ENCODE measurements around the gene BTG4. TPM values are rescaled to one million over a fixed set of nuclear protein-coding genes. Genes with fewer than 3 reads are reported as not detected.

BTG4 gene
- total and polyA plus RNA-seq, 9 of the 15 experiments (the other 6 are each of a cell fraction or from before 2014, with no cell fraction given), result not detected

DNA sequence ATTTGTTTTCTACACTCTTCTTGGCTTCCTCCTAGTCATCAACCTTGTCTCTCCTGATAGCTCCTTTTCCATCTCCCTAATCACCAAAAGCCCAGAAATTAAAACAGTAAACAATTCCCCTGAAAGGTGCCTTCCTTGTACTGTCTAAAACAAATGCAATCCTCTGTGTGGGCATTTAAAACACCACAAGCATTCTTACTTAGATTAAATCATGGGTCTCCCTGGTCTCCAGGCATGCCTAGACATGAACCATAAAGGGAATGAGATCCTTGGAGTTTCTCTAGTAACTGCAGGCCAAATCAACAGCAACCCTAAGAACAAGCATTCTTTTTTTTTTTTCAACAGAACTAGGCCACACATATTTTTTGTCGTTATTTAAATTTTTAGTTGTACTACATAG, 1.9 kb downstream of the BTG4 start:
- CTCF ChIA-PET (ENCODE audit: low intra/inter-chr PET ratio), result no interaction called here
- intact Hi-C loops (cut with micrococcal nuclease), result no loop called here
- POLR2A ChIA-PET, result no interaction called here

DNA sequence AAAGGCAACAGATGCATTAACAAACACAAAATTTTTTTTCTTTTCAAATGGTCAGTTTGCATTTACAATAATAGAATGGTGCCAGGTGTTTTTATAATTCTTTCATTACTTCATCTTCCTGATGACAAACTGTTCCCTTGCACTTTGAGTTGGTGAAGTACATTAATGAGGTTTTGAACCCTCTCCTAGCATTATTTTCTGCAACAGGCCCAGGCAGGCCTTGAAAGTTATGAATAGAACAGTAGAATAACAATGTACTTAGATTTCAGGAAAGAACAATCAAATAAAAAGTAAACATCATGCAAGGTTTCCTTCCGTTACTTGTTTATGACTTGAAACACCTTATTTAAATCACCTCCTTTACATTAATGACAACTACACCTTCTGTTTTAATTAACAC, 9.6 kb downstream of the BTG4 start:
- H3K9ac ChIP-seq (ENCODE audit: insufficient read depth in 1 of 2, low read depth in 2 of 2, low read length in 2 of 2), result no peak overlapping the region
- in situ Hi-C loops (cut with MboI) (no loop called here), intact Hi-C loops (cut with micrococcal nuclease) (no loop called here)
- FAIRE-seq (no peak), ATAC-seq (no peak), DNase-seq (ENCODE audit: extremely low read depth in 1 of 4, low spot score in 3 of 4) (no peak)
- POLR2A ChIA-PET, result no interaction called here
- H3K27me3 ChIP-seq (ENCODE audit: control insufficient read depth in 2 of 2, insufficient read depth in 2 of 2, low read length in 2 of 2), result no peaks in the 10 kb centered on the region
- H2AFZ ChIP-seq (ENCODE audit: low read depth, low read length), result no peak overlapping the region
- H3K9me1 ChIP-seq (ENCODE audit: control insufficient read depth, insufficient read depth, low read length), result no peaks in the 10 kb centered on the region
- no peaks in the 10 kb centered on the region for H4K20me1 ChIP-seq (replicated peaks; ENCODE audit: control insufficient read depth, insufficient read depth, low read length)
- CTCF ChIA-PET (ENCODE audit: low intra/inter-chr PET ratio), result no interaction called here
- no peaks in the 10 kb centered on the region for H3K79me2 ChIP-seq (ENCODE audit: control insufficient read depth, insufficient read depth, low read length)
- H3K9me3 ChIP-seq (replicated peaks; ENCODE audit: control insufficient read depth, insufficient read depth, low read depth, low read length), result no peaks in the 10 kb centered on the region
- 5% methylated on average over 1 of the region's 1 CpG for WGBS (ENCODE audit: insufficient coverage, low coverage, missing lambda C conversion rate)
- H3K4me1 ChIP-seq (replicated peaks in 1 of 2; ENCODE audit: control insufficient read depth in 2 of 2, insufficient read depth in 2 of 2, low read length in 2 of 2), result no peaks in the 10 kb centered on the region
- no TSS peak for BruUV-seq (replicated peaks)
- H3K36me3 ChIP-seq (ENCODE audit: control insufficient read depth, insufficient read depth, low read length), result no peaks in the 10 kb centered on the region
- no peak overlapping the region for H3K4me2 ChIP-seq (ENCODE audit: insufficient read depth, low read length)
- no peak overlapping the region for H3K27ac ChIP-seq (ENCODE audit: extremely low read depth, low read depth, low read length)
- H3K4me3 ChIP-seq, result no peak overlapping the region
- TF ChIP-seq IFI16 (CRISPR knock-in tag; IDR thresholded peaks at IDR 0.05) (no peak), BRF2 (IDR thresholded peaks at IDR 0.05; ENCODE audit: borderline replicate concordance, insufficient read depth, insufficient read length) (no peak), CUX1 (CRISPR knock-in tag; IDR thresholded peaks at IDR 0.05) (no peak), BACH1 (tag; IDR thresholded peaks at IDR 0.05) (no peak)

More for the DNA sequence above, 1.9 kb downstream of the BTG4 start:
- no peak overlapping the region for H2AFZ ChIP-seq (ENCODE audit: low read depth, low read length)
- H3K79me2 ChIP-seq (ENCODE audit: control insufficient read depth, insufficient read depth, low read length), result no peaks in the 10 kb centered on the region
- H3K9me1 ChIP-seq (ENCODE audit: control insufficient read depth, insufficient read depth, low read length), result no peaks in the 10 kb centered on the region
- no peak overlapping the region for H3K4me2 ChIP-seq (ENCODE audit: insufficient read depth, low read length)
- no peaks in the 10 kb centered on the region for H3K36me3 ChIP-seq (ENCODE audit: control insufficient read depth, insufficient read depth, low read length)
- no peak overlapping the region for H3K9ac ChIP-seq (ENCODE audit: insufficient read depth in 1 of 2, low read depth in 2 of 2, low read length in 2 of 2)
- H3K4me3 ChIP-seq, result no peak overlapping the region
- DNase-seq (ENCODE audit: extremely low read depth in 1 of 4, low spot score in 3 of 4) (no peak), ATAC-seq (no peak), FAIRE-seq (no peak)
- peaks cover 11 to 15% of the 10 kb centered on the region in 2 experiments; a peak in 4 of 5 replicates for H3K27me3 ChIP-seq (ENCODE audit: control insufficient read depth in 2 of 2, insufficient read depth in 2 of 2, low read length in 2 of 2)
- H4K20me1 ChIP-seq (replicated peaks; ENCODE audit: control insufficient read depth, insufficient read depth, low read length), result no peaks in the 10 kb centered on the region
- H3K4me1 ChIP-seq (replicated peaks in 1 of 2; ENCODE audit: control insufficient read depth in 2 of 2, insufficient read depth in 2 of 2, low read length in 2 of 2), result peaks cover 0 to 9% of the 10 kb centered on the region in 2 experiments; a peak in 3 of 5 replicates
- no TSS peak for BruUV-seq (replicated peaks)
- H3K9me3 ChIP-seq (replicated peaks; ENCODE audit: control insufficient read depth, insufficient read depth, low read depth, low read length), result no peaks in the 10 kb centered on the region
- H3K27ac ChIP-seq (ENCODE audit: extremely low read depth, low read depth, low read length), result no peak overlapping the region
- TF ChIP-seq CCAR2 (IDR thresholded peaks at IDR 0.05; ENCODE audit: low read depth, low read length) (no peak), SOX6 (IDR thresholded peaks at IDR 0.05) (no peak), MEF2D (tag; conservative IDR thresholded peaks at IDR 0.05; ENCODE audit: low read depth) (no peak), CEBPG (CRISPR knock-in tag; IDR thresholded peaks at IDR 0.05) (no peak), CEBPG (tag; conservative IDR thresholded peaks at IDR 0.05 in 1 of 2, IDR thresholded peaks at IDR 0.05 in 1 of 2) (no peak), IRF2 (CRISPR knock-in tag; IDR thresholded peaks at IDR 0.05) (no peak), GTF2F1 (IDR thresholded peaks at IDR 0.05; ENCODE audit: low read depth, low read length) (no peak), ZNF143 (CRISPR knock-in tag; IDR thresholded peaks at IDR 0.05) (no peak), SMC3 (conservative IDR thresholded peaks at IDR 0.05; ENCODE audit: insufficient read depth, low read depth, low read length) (no peak)
- in situ Hi-C loops (cut with MboI), result no loop called here
- WGBS (ENCODE audit: insufficient coverage, low coverage, missing lambda C conversion rate), result 0% methylated on average over 1 of the region's 1 CpG

Measured in K562 (cell line).